Activated CD4-positive, alpha-beta memory T cell treated with anti-CD3 and anti-CD28 coated beads for 36 hours (primary cell): Measurements from ENCODE around the gene RGS3. TPM values are rescaled to one million over a fixed set of nuclear protein-coding genes. Genes with fewer than 3 reads are reported as not detected.

Experiments used
- CTCF ChIA-PET: fragments of 350-600 bp; sonication (Branson Sonifier 250); formaldehyde crosslinking; loops from one replicate; lab custom pipeline; 2021; ENCODE audit warnings: antibody characterized with exemption, inconsistent platforms; lab: Charles Lee
- POLR2A ChIA-PET: fragments of 350-600 bp; sonication (Branson Sonifier 250); formaldehyde crosslinking; loops from one replicate; lab custom pipeline; 2021; ENCODE audit warnings: antibody characterized with exemption; lab: Charles Lee
- DNase-seq: peaks from one replicate; pipeline ENCODE4 v3.0.0-alpha.2; 2020
- H3K27ac Mint-ChIP-seq: one replicate; pipeline ENCODE4 v1.8.0; 2021; ENCODE audit warnings: mixed read lengths
- H3K27me3 Mint-ChIP-seq: one replicate; pipeline ENCODE4 v1.8.0; 2021; ENCODE audit warnings: mixed read lengths
- H3K36me3 Mint-ChIP-seq: one replicate; pipeline ENCODE4 v1.8.0; 2021; ENCODE audit warnings: mixed read lengths
- H3K4me1 Mint-ChIP-seq: one replicate; pipeline ENCODE4 v1.8.0; 2021; ENCODE audit warnings: low read depth, mixed read lengths
- H3K4me3 Mint-ChIP-seq: one replicate; pipeline ENCODE4 v1.8.0; 2021; ENCODE audit warnings: mild to moderate bottlenecking, mixed read lengths
- H3K9me3 Mint-ChIP-seq: one replicate; pipeline ENCODE4 v1.8.0; 2021; ENCODE audit warnings: mixed read lengths
- intact Hi-C: fragments of 100-400 bp; cut with micrococcal nuclease; formaldehyde crosslinking; loops from one replicate; pipeline ENCODE4 v1.15.1; 2023
- total RNA-seq, 2 experiments: library from RNA; stranded (reverse); gene quantifications; one replicate each; pipeline ENCODE4 v1.2.3, GENCODE V29; 2021

RGS3 gene
- total RNA-seq, 2 experiments from 2014 or later = 54.4 to 57.7 TPM

GRCh38 chr9:113492343-113493202, 29.0 kb downstream of the RGS3 start:
- intact Hi-C loops = no loop called here
- POLR2A ChIA-PET = no interaction called here

GRCh38 chr9:113493203-113493520, 29.6 kb downstream of the RGS3 start:
- H3K4me1 Mint-ChIP-seq = no peaks in the 10 kb centered on the region
- no peaks in the 10 kb centered on the region for H3K36me3 Mint-ChIP-seq
- no peak overlapping the region for H3K27ac Mint-ChIP-seq
- intact Hi-C loops = no loop called here
- no peaks in the 10 kb centered on the region for H3K27me3 Mint-ChIP-seq
- POLR2A ChIA-PET = no interaction called here
- H3K9me3 Mint-ChIP-seq = no peaks in the 10 kb centered on the region
- no peak overlapping the region for H3K4me3 Mint-ChIP-seq
- CTCF ChIA-PET = interaction anchor here (0.6 to 3.0 kb wide), 5 partner anchors 10 to 164 kb away, joined by 4 to 10 read pairs (median 4); no protein-coding TSS in a partner anchor
- DNase-seq = no peak

More at GRCh38 chr9:113492343-113493202, 29.0 kb downstream of the RGS3 start:
- CTCF ChIA-PET = interaction anchor here (0.6 to 3.0 kb wide), 4 partner anchors 9 to 165 kb away, joined by 4 to 10 read pairs (median 7); no protein-coding TSS in a partner anchor
- Mint-ChIP-seq H3K4me3 (no peak overlapping the region), H3K36me3 (no peaks in the 10 kb centered on the region), H3K4me1 (no peaks in the 10 kb centered on the region), H3K9me3 (no peaks in the 10 kb centered on the region), H3K27me3 (no peaks in the 10 kb centered on the region), H3K27ac (no peak overlapping the region)
- no peak for DNase-seq

- Mint-ChIP-seq H3K27me3 (no peaks in the 10 kb centered on the region), H3K27ac (no peak overlapping the region), H3K36me3 (no peaks in the 10 kb centered on the region), H3K4me3 (no peak overlapping the region), H3K4me1 (peaks cover 6% of the 10 kb centered on the region), H3K9me3 (no peaks in the 10 kb centered on the region)
- intact Hi-C loops = no loop called here
- ChIA-PET POLR2A (interaction anchor here (0.7 kb wide), 1 partner anchor 13 kb away, joined by 3 read pairs; no protein-coding TSS in a partner anchor), CTCF (interaction anchor here (0.6 to 3.0 kb wide), 3 partner anchors 17 to 97 kb away, joined by 3 to 10 read pairs (median 3); no protein-coding TSS in a partner anchor)
- DNase-seq = no peak
Observed at GRCh38 chr9:113495526-113495925, 32.0 kb downstream of the RGS3 start.

- POLR2A ChIA-PET = no interaction called here
- CTCF ChIA-PET = no interaction called here
Observed at GRCh38 chr9:113497051-113497450, 33.5 kb downstream of the RGS3 start.

GRCh38 chr9:113499153-113499875, 35.8 kb downstream of the RGS3 start:
- ChIA-PET CTCF (interaction anchor here (1.1 kb wide), 1 partner anchor 159 kb away, joined by 3 read pairs; no protein-coding TSS in a partner anchor), POLR2A (no interaction called here)
- intact Hi-C loops = no loop called here
- Mint-ChIP-seq H3K4me1 (peaks cover 6% of the 10 kb centered on the region), H3K9me3 (no peaks in the 10 kb centered on the region), H3K27ac (no peak overlapping the region), H3K36me3 (no peaks in the 10 kb centered on the region), H3K27me3 (no peaks in the 10 kb centered on the region), H3K4me3 (no peak overlapping the region)
- DNase-seq = no peak

More at GRCh38 chr9:113497051-113497450, 33.5 kb downstream of the RGS3 start:
- DNase-seq = no peak
- Mint-ChIP-seq H3K9me3 (no peaks in the 10 kb centered on the region), H3K4me3 (no peak overlapping the region), H3K36me3 (no peaks in the 10 kb centered on the region), H3K27me3 (no peaks in the 10 kb centered on the region), H3K27ac (no peak overlapping the region), H3K4me1 (peaks cover 6% of the 10 kb centered on the region)
- intact Hi-C loops = no loop called here

- Mint-ChIP-seq H3K4me3 (no peak overlapping the region), H3K9me3 (no peaks in the 10 kb centered on the region), H3K27me3 (no peaks in the 10 kb centered on the region), H3K4me1 (peaks cover 6% of the 10 kb centered on the region), H3K36me3 (no peaks in the 10 kb centered on the region), H3K27ac (no peak overlapping the region)
- no peak for DNase-seq
- CTCF ChIA-PET = interaction anchor here (1.1 kb wide), 1 partner anchor 158 kb away, joined by 3 read pairs; no protein-coding TSS in a partner anchor
- POLR2A ChIA-PET = no interaction called here
- intact Hi-C loops = no loop called here
Observed at GRCh38 chr9:113499876-113500497, 36.5 kb downstream of the RGS3 start.

- no peak overlapping the region for H3K27ac Mint-ChIP-seq
- H3K9me3 Mint-ChIP-seq = no peaks in the 10 kb centered on the region
- CTCF ChIA-PET = no interaction called here
- intact Hi-C loops = no loop called here
- POLR2A ChIA-PET = no interaction called here
- H3K4me3 Mint-ChIP-seq = no peak overlapping the region
- H3K27me3 Mint-ChIP-seq = no peaks in the 10 kb centered on the region
- H3K4me1 Mint-ChIP-seq = peaks cover 6% of the 10 kb centered on the region
- DNase-seq = no peak
- H3K36me3 Mint-ChIP-seq = no peaks in the 10 kb centered on the region
Observed at GRCh38 chr9:113501129-113501686, 37.7 kb downstream of the RGS3 start.

GRCh38 chr9:113501852-113502251, 38.3 kb downstream of the RGS3 start:
- ChIA-PET CTCF (interaction anchor here (0.7 kb wide), 1 partner anchor 153 kb away, joined by 5 read pairs; no protein-coding TSS in a partner anchor), POLR2A (no interaction called here)
- no peaks in the 10 kb centered on the region for H3K36me3 Mint-ChIP-seq
- peaks cover 6% of the 10 kb centered on the region for H3K4me1 Mint-ChIP-seq
- no peaks in the 10 kb centered on the region for H3K27me3 Mint-ChIP-seq
- no peak overlapping the region for H3K27ac Mint-ChIP-seq
- H3K4me3 Mint-ChIP-seq = no peak overlapping the region
- H3K9me3 Mint-ChIP-seq = no peaks in the 10 kb centered on the region
- intact Hi-C loops = no loop called here
- no peak for DNase-seq

GRCh38 chr9:113502427-113503034, 39.0 kb downstream of the RGS3 start:
- Mint-ChIP-seq H3K36me3 (no peaks in the 10 kb centered on the region), H3K27ac (no peak overlapping the region), H3K4me1 (peaks cover 6% of the 10 kb centered on the region), H3K9me3 (no peaks in the 10 kb centered on the region), H3K4me3 (no peak overlapping the region), H3K27me3 (no peaks in the 10 kb centered on the region)
- POLR2A ChIA-PET = no interaction called here
- CTCF ChIA-PET = interaction anchor here (0.7 kb wide), 1 partner anchor 152 kb away, joined by 5 read pairs; no protein-coding TSS in a partner anchor
- intact Hi-C loops = no loop called here
- DNase-seq = no peak

GRCh38 chr9:113503131-113503541, 39.6 kb downstream of the RGS3 start:
- no peaks in the 10 kb centered on the region for H3K36me3 Mint-ChIP-seq
- CTCF ChIA-PET = no interaction called here
- no peak overlapping the region for H3K27ac Mint-ChIP-seq
- intact Hi-C loops = no loop called here
- no peak overlapping the region for H3K4me3 Mint-ChIP-seq
- H3K27me3 Mint-ChIP-seq = no peaks in the 10 kb centered on the region
- POLR2A ChIA-PET = no interaction called here
- no peaks in the 10 kb centered on the region for H3K9me3 Mint-ChIP-seq
- peaks cover 6% of the 10 kb centered on the region for H3K4me1 Mint-ChIP-seq
- no peak for DNase-seq

GRCh38 chr9:113503613-113504211, 40.2 kb downstream of the RGS3 start:
- Mint-ChIP-seq H3K4me1 (peaks cover 6% of the 10 kb centered on the region), H3K9me3 (no peaks in the 10 kb centered on the region), H3K27ac (no peak overlapping the region), H3K4me3 (no peak overlapping the region), H3K27me3 (no peaks in the 10 kb centered on the region), H3K36me3 (no peaks in the 10 kb centered on the region)
- CTCF ChIA-PET = interaction anchor here (1.2 kb wide), 1 partner anchor 154 kb away, joined by 3 read pairs; no protein-coding TSS in a partner anchor
- intact Hi-C loops = no loop called here
- POLR2A ChIA-PET = no interaction called here
- no peak for DNase-seq
